NCI-H524 (cell line): ENCODE results near the gene RBPJL.
"Not testable (repeated sequence)": the region's sequence is repeated elsewhere in the genome, so short reads cannot be mapped to it uniquely, and the experiment has no call there.

ENCODE experiments used
- DNase-seq, 2 experiments: peaks; one replicate each; lab custom pipeline; 2025; lab: John Stamatoyannopoulos, UW

The RBPJL gene

GRCh38 chr20:45342855-45343531, 36.4 kb downstream of the RBPJL start:
- DNase-seq = no peak

GRCh38 chr20:45343532-45344167, 37.0 kb downstream of the RBPJL start:
- DNase-seq = no peak

- DNase-seq = no peak
These were observed 37.7 kb downstream of the RBPJL start for GRCh38 chr20:45344168-45344860.

GRCh38 chr20:45345104-45345936, 38.7 kb downstream of the RBPJL start:
- peak; percentile 9 to 48 for DNase-seq

GRCh38 chr20:45346291-45346718, 39.7 kb downstream of the RBPJL start:
- DNase-seq = no peak

- DNase-seq = no peak
These were observed 40.2 kb downstream of the RBPJL start for GRCh38 chr20:45346851-45347250.

- no peak for DNase-seq
These were observed 40.8 kb downstream of the RBPJL start for GRCh38 chr20:45347297-45347935.

- peak in 1 of 2 experiments; percentile 36 for DNase-seq
These were observed 41.5 kb downstream of the RBPJL start, which contains the start of gene SDC4 for GRCh38 chr20:45347936-45348778. TSS of gene SDC4 (minus strand) at chr20:45348424. CDS start at chr20:45348384, 40 bp downstream.

GRCh38 chr20:45350217-45350616, 43.6 kb downstream of the RBPJL start:
- DNase-seq = no peak

GRCh38 chr20:45350795-45351194, 44.2 kb downstream of the RBPJL start:
- DNase-seq = not testable (repeated sequence)

GRCh38 chr20:45352729-45353128, 46.1 kb downstream of the RBPJL start:
- no peak for DNase-seq

- DNase-seq = no peak
These were observed 47.1 kb downstream of the RBPJL start for GRCh38 chr20:45353746-45354145.

GRCh38 chr20:45354423-45355208, 48.0 kb downstream of the RBPJL start:
- no peak for DNase-seq

- no peak for DNase-seq
These were observed 48.8 kb downstream of the RBPJL start for GRCh38 chr20:45355209-45356084.

GRCh38 chr20:45358282-45359068, 51.8 kb downstream of the RBPJL start:
- no peak for DNase-seq

GRCh38 chr20:45359069-45359405, 52.4 kb downstream of the RBPJL start:
- no peak for DNase-seq

GRCh38 chr20:45359406-45360148, 52.9 kb downstream of the RBPJL start:
- no peak for DNase-seq
